ENCODE results near the gene RHOT2.

DNA sequence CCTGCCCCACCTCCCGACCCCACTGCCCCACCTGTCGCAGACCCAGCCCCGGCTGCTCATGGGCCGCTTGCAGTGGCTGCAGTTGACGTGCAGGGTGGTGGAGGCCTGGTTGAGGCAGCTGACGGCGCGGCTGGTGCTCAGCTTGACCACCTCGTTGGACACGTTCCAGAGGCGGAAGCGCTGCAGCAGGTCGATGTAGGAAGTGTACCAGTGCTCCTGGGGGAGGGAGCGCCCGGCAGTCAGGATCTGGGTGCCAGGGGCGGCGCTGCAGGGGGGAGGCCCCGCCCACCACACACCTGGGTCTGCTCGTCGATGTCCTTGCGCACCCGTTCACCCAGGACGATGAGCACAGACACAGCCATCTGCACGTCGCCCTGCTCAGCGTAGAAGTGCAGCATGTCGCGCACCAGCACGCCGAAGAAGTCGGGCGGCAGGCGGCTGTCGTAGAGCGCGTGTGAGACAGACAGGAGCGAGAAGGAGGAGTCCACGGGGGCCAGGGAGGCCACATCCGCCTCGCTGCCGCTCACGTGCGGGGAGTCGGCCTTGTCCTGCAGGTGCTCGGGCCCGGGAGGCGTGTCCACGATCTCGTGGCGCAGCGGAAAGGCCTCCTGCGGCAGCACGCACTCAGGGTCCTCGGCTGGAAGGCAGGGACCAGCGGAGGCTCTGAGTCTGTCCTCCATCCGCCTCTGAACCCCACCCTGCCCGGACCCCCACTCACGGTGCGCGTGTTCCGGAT lies 17.2 kb downstream of the RHOT2 start:
- TF ChIP-seq, protein P1, sequence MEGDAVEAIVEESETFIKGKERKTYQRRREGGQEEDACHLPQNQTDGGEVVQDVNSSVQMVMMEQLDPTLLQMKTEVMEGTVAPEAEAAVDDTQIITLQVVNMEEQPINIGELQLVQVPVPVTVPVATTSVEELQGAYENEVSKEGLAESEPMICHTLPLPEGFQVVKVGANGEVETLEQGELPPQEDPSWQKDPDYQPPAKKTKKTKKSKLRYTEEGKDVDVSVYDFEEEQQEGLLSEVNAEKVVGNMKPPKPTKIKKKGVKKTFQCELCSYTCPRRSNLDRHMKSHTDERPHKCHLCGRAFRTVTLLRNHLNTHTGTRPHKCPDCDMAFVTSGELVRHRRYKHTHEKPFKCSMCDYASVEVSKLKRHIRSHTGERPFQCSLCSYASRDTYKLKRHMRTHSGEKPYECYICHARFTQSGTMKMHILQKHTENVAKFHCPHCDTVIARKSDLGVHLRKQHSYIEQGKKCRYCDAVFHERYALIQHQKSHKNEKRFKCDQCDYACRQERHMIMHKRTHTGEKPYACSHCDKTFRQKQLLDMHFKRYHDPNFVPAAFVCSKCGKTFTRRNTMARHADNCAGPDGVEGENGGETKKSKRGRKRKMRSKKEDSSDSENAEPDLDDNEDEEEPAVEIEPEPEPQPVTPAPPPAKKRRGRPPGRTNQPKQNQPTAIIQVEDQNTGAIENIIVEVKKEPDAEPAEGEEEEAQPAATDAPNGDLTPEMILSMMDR (IDR thresholded peaks at IDR 0.05) = no peak
- TF ChIP-seq POLR2AphosphoS5 (IDR thresholded peaks at IDR 0.05) = no peak
